HG03066 (cell line): Measurements from ENCODE around the gene CFAP46.
"Not testable (repeated sequence)": the region's sequence is repeated elsewhere in the genome, so short reads cannot be mapped to it uniquely, and the experiment has no call there.

ENCODE experiments used
- ATAC-seq: cut with Tn5 transposase; IDR thresholded peaks from one replicate; pipeline ENCODE4 v1.9.1; 2021; ENCODE audit warnings: low read depth; ENCODE audit not compliant: unreplicated experiment

Gene CFAP46

DNA sequence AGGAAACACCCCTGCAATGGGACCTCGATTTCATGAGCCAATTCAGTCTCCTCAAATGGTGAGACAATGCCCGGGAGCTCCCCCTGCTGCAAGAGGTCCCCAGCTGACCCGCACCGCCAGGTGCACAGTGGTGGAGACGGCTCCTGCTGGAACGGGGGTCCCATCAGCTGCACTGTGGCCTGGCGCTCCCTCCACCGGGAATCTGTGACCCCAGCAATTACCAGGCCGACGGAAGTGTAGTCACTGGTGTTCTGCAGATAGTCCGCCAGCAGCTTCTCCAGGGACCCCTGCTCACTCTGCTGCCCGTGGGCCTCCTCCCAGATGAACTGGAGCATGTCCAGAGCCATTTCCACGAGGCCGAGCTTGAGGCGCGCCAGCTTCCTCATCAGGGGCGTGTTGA lies 91.5 kb downstream of the CFAP46 start:
- ATAC-seq: no peak

DNA sequence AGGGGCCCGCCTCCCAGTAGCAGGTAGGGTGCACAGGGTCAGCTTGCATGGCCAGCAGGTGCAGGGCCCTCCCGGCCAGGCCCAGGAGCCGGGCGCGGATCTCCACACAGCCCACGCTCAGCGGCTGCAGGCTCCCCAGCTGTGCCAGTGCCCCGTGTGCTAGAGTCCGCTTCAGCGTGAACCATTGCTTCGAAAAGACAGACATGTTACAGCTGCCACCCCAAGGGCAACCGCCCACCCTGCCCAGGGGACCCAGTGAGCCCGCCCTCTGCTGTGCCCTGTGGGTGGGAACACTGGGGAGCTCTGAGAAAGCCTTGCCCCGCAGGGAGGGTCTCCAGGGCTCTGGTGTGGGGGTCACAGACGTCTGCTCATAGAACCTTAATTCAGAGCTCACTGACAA lies 92.1 kb downstream of the CFAP46 start:
- no peak for ATAC-seq

DNA sequence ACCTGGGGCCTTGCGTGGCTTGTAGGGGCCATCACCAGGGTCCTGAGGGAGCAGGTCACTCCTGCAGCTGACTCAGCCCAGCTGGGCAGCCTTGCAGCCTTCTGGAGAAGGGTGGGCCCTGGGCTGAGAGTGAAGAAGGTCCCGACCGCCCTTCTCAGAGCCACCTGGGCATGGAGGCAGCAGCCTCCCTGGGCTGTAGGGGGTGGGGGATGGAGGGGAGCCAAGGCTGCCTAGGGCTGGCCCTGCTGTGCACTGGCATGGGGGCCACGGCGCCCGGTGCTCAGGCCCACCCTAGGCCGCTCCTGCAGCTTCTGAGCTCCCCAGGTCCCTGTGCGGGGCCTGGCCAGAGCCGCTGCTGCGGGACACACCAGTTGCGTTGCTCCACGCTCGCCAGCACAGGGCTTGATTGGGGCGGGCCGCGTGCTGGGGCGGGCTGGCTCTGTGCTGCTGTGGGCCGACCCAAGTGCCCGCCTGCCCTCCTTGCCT lies 92.8 kb downstream of the CFAP46 start:
- no peak for ATAC-seq

DNA sequence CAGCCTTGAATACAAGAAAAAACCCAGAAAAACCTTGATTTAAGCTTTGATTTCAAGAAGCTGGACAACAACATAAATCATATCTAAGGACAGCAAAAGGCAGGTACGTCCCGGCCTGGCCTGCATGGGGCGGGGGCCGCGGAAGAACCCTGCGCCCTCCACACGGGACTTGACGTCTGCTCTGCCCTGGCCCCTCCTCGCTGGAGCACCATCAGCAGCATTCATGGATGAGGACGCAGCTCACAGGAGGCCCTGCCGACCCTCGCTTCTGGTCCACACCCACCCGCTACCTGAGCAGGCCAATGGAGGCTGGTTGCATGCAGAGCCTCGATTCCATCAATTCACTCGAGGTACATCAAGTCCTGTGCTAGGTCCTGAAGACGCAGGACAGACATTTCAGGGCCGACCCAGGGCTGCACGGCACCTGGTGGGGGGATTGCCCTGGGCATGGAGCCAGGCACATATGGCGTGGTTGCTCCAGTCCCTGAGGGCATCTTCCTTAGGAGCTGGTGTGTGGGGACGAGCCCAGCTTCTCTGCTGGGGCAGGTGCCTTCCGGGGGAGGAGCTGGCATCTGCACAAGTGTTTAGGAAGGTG lies 93.3 kb downstream of the CFAP46 start:
- ATAC-seq: no peak

DNA sequence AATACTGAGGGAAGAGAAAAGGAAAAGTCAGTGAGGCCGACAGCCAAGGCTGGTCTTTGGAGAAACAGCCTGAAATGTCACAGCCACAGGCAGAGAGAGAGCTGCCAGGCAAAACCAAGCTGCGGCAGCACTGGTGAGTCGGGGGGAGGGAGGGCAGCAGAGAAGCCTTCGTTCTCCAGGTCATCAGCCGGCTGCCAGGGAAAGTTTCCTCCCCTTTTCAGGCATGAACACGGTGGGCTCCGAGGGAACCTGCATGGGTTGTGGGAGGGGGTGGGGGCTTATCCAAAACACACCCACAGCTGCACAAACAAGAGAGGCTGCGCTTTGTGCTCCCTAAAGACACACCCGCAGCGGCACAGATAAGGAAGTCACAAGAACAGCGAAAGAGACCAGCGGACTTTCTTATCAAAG lies 94.1 kb downstream of the CFAP46 start:
- ATAC-seq: no peak

DNA sequence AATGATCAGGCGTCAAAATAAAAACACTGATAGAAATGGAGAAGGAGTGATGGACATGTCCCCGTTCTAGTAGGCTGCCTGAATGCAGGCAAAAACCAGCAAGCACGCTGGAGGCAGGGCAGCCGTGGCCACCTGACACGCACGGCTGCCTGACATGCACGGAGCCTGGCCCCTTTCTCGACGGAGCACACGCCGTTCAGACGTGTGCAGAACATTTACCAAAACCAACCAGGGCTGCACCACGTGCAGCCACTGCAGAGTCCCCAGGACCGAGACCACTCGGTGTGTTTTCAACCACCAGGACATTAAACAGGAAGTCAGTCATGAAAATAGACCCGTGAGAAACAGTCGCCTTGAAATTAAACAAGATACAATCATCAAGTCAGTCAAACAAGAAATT lies 94.5 kb downstream of the CFAP46 start:
- ATAC-seq: no peak

DNA sequence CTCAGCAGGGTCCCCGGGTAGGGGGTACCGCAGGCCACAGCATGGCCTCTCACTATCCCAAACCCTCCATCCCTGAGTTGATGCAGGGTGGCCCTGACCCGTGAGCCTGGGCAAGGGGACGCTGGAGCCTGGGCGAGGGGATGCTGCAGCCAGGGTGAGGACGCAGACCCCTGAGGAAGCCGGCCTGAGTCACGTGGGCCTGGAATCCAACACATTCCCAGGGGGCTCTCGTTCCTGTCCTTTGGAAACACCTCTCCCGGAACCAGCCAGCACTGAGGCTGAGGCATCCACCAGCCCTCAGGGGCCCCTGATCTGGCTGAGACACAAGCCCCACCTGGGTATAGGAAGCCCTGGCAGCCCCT lies 95.0 kb downstream of the CFAP46 start:
- no peak for ATAC-seq

DNA sequence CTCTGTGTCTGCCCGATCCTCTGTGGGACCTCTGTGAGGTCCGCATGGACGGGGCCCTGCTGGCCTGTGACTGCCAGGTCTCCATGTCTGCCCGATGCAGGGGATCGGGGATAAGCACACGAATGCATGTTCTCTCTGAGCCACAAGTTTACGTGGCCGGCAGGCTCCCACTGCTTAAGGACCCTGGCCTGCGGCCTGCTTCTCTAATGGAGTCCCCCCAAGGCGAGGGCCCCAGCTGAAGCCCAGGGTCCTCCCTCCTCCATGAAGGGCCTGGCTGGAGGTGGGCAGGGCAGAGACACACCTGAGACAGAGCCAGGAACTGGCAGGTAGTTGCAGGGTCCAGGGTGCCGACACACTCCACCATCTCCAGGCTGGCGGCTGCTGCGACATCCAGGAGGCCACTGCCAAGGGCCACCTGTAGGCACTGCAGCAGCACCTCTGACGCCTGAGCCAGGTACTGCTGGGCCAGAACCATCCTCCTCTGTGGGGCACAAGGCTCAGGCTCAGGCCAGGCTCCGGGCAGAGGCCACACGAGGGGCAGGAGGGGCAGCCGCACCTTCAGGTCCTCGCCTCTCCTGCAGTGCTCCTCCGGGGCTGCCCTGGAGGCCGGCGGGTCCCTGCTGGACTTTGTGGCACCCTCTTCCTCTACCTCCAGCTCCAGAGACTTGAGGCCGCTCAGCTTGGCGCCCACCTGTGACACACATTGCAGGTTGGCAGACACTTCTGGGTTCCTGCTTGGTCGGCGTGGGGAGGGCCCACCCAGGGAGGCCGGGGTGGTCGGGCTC lies 95.5 kb downstream of the CFAP46 start:
- no peak for ATAC-seq

DNA sequence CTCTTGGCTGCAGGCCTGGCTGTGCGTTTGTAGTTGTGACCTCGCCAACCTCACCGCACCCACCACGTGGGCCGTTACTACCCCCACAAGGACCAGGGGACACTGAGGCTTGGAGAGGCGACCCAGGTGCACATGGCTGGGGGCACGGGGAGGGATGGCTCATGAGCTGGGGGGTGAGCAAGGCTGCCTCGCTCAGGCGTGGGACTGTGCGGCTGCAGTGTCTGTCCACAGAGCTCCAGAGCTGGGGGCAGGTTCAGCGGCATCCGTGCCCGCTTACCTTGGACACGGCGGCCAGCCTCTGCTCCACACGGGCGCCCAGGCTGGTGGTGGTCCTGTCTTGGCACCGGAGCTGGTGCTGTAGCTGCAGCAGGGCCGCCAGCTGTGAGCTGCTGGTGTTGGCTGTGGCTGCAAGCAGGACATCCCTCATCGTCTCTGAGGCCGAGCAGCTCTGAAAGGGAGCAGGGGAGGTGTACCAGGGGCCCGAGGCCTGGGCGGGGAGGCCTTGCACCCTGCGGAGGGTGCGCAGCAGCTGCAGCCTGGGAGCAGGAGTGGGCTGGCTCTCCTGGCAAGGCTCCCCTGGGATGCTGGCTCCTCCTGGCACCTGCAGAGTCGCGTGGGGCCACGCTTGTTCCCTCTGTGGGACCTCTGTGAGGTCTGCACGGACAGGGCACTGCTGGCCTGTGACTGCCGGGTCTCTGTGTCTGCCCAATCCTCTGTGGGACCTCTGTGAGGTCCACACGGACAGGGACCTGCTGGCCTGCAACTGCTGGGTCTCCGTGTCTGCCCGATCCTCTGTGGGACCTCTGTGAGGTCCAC lies 96.4 kb downstream of the CFAP46 start:
- ATAC-seq: no peak

DNA sequence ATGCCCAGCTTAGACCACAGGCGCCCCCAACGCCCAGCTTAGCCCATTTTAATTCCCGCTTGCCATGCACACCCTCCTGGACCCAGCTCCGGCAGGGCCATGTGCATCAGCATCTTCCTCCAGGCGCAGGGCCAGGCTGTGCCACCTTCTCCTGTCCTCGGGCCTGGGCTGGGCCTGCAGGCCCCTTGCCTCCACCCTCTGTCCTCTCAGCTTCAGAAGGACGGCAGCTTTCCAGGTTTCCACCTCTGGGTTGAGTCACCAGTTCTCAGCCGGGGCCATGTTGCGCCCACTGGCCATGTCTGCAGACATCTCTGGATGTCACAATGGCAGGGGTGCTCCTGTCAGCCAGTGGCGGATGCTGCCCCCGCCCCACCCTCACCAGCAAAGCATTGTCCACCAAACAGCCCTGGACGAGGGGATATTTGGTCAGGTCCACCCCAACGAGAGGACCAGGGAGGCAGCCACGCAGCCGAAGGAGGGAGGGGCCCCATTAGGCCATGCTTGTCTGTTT lies 97.3 kb downstream of the CFAP46 start:
- no peak for ATAC-seq

DNA sequence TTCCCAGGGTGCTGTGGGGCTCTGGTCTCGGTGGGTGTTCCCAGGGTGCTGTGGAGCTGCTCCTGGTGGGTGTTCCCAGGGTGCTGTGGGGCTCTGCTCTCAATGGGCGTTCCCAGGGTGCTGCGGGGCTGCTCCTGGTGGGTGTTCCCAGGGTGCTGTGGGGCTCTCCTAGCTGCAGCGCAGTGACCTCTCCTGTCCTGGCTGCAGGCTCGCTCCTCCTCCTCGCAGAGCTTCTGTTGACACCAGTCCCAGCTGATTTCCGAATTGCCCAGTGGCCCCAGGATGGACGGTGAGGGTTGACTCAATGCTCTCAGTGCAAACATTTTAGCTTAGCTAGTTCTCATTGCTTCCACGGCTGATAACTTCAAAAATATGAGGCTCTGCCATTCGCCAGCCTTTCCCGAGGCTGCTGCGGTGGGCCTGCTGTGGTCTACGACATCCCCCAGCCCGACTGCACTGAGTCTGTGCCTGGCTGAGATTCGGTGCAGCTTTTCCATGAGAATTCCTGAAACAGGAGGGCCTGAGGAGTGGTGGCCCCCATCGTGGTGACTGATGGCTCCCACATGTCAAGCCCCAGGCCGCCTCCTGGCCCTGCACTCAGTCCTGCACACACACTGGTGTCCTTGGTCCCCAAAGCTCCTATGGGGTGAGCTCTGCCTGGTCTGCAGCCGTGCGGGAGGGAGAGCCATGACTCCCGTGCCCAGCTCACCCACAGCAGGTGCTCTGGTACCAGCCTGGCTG lies 98.1 kb downstream of the CFAP46 start:
- ATAC-seq: no peak

DNA sequence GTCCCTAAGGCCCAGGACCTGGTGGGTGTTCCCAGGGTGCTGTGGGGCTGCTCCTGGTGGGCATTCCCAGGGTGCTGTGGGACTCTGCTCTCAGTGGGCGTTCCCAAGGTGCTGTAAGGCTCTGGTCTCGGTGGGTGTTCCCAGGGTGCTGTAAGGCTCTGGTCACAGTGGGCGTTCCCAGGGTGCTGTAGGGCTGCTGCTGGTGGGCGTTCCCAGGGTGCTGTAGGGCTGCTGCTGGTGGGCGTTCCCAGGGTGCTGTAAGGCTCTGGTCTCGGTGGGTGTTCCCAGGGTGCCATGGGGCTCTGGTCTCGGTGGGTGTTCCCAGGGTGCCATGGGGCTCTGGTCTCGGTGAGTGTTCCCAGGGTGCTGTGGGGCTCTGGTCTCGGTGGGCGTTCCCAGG lies 99.1 kb downstream of the CFAP46 start:
- ATAC-seq: not testable (repeated sequence)

DNA sequence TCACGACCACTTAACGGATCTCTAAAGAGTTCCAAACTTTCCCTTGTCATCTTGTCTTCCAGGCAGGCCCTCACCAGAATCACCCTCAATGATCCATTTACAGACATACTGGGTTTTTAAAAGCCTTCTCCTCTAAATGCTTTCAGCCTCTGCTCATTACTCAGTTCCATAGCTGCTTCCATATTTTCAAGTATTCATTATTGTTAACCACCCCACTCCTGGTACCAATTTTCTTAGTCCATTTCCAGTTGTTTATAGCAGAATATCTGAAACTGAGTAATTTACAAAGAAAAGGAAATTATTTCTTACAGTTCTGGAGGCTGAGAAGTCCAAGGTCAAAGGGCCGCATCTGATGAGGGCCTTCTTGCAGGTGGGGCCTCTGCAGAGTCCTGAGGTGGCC lies 100.0 kb downstream of the CFAP46 start:
- no peak for ATAC-seq

DNA sequence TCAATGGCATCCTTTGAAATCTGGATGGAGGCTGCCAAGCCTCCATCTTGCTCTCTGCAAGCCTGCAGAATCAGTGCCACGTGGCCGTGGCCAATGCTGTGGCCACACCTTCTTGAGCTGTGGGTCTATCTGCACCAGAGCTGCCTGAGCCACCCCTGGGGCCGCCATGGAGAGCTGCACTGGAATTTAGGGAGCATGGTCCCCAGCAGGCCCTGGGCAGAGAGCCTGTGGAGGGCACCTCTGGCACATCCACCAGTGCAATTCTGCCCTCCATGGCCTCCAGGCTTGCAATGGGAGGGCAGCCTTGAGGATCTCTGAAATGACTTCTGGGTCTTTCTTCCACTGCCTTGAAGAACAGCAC lies 100.8 kb downstream of the CFAP46 start:
- no peak for ATAC-seq

DNA sequence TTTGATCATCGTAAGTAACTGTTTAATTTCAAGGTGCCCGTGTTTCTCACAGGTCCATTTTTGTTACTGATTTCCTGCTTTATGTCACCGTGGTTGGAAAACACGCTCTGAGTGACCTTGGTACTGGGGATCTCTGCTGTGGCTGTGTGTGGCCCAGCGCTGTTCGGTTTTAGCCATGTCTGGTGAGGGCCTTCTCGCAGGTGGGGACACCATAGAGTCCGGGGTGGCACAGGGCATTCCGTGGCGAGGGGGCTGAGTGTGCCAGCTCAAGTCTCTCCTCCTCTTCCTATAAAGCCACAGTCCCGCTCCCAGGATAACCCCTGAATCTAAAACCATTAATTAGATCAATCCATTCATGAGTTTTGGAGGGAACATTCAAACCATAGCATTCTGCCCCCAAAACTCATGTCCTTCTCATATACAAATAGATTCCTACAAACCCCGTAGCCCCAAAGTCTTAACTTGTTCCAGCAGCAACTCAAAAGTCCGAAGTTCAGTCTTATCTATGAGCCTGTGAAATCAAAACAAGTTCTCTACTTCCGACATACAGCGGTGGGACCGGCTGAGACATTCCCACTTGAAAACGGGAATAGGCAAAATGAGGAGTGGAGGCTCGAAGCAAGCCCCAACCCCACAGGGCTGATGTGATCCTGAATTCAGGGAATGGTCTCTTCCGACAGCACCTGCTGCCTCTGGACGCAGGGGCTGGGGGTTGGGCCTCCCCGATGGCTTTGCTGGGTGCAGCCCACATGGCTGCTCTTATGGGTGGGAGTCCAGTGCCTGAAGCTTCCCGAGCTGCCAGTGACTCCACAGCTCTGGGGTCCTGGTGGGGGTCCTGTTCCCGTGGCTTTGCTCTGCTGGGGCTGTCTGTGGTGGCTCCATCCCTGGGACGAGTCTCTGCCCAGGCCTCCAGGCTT lies 101.4 kb downstream of the CFAP46 start:
- ATAC-seq: no peak

DNA sequence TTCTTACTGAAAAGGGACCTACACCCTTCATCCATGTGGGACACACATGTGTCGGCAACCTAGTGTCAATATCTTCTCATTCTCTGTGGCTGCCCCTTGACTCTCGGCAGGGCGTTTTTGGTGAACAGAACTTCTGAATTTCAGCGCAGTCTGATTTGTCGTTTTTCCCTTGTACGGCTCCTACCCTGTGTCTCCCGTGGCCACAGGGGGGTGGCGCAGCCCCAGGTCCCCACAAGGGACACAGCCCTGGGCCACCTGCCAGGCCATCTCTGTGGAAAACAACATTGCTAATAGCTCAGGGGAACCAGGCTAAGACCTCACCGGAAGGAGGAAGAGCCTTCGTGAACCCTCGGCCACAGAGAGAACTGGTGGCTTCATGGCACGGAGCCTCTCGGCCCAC lies 103.3 kb downstream of the CFAP46 start:
- ATAC-seq: no peak

DNA sequence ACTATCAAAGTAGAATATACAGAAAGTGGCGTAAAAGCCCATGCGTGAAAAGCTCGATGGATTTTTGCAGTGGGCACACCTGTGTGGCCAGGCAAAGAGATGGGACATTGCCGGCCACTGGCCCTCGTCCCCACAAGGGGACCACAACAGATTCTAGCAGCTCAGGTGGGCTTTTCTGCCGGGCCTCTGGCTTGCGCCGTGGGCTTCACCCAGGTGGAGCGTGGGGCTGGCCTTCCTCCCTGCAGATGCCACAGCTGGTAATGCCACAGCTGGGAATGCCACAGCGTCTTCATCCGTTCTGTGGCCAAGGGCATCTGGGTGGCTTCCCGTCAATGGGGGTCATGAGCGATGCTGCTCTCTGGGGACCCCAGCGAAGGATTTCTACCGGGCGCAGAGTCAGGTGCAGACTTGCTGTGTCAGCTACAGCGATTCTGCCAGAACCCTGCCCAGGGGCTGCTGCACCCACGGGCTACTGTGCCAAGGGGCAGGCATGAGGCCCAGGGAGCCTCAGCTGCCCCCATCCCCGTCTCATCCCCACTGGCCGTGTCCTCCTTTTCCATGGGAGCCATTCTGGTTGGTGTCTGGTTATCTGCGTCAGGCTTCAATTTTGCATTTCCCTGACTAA lies 103.9 kb downstream of the CFAP46 start:
- no peak for ATAC-seq

DNA sequence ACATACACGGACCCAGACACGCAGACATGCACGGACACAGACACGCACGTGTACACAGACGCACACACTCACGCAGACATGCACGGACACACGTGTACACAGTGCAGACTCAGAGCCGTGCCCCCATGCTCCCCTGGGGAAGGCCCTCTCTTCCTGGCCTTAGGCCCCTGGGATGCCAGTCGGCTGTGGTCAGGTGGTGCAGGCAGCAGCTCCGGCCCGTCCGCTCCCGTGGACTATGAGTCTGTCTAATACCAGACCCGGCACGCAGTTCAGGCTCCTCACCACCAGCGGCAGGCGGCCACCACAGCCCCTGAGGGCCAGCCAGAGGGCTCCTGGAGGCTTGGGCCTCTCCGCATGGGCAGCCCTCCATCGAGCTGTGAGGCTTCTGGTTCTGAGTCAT lies 104.5 kb downstream of the CFAP46 start:
- no peak for ATAC-seq

DNA sequence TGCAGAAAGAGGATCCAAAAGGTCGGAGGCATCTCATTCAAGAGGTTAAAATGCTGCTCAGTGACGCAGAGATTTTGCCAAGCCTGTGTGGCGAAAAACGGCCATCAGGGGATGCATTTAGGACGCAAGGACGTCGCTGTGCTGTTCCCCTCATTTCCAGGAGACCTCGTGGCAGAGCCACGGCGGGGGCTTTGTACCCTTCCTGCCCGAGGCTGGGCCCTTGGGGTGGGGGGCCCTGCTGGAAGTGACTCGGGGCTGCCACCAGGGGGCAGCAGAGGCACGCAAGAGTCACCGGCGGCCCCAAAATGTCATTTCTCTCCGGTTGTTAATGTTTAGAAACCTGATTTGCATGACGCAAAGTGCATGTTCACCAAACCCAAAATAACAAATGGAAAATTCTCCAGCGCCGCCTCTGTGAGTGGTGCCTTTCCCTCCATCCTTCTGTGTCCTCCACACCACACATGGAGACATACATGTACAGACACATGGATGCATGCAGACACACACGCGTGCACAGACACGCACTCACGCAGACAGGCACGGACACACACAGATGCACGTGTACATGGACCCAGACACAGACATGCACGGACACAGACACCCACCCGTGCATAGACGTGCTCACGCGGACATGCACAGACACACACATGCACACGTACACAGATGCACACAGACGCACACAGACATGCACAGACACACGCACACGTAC lies 105.4 kb downstream of the CFAP46 start:
- ATAC-seq: no peak
